Fibroblast of the conjunctiva (primary cell): Measurements from ENCODE around the gene GET4.
"Not testable (repeated sequence)": the region's sequence is repeated elsewhere in the genome, so short reads cannot be mapped to it uniquely, and the experiment has no call there.

ENCODE experiments used
- DNase-seq: peaks from one replicate; pipeline ENCODE4 v3.0.0-alpha.2; 2010; ENCODE audit warnings: low read depth

GET4 gene

DNA sequence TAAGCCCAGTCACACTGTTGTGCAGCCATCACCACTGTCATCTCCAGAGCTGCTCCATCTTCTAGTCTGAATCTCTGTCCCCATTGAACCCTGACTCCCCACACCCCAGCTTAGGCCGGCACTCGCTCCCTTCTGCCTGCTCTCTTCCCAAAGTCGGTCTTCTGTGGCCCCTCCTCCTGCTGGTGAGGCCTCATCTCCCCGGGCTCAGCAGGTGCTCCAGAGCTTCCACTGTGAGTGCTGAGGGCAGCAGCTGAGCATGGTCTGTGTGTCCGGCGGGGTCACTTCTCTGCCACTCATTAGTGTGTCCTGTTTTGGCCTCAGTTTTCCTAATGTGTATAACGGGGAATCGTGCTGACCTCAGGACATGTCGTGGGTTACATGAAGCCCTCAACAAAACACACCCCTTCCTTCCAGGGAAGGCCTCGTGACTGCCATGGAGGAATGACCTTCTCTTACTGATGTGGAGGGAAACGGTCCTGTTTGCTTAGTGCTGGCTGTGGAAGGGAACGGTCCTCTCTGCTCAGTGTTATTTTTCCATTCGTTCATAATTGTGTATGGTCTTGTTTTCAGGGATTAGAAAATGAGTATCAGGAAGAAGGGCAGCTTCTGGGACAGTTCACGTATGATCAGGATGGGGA is 4.3 kb upstream of the GET4 start:
- DNase-seq, result no peak

DNA sequence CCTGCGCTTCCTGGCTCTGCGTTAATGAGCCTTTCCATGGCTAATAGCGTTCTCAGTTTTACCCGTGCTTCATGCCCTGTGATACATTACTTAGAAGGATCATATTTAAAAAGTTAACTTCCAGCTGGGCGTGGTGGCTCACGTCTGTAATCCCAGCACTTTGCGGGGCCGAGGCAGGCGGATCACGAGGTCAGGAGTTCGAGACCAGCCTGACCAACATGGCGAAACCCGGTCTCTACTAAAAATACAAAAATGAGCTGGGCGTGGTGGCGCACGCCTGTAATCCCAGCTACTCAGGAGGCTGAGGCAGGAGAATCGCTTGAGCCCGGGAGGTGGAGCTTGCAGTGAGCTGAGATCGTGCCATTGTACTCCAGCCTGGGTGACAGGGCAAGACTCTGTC is 3.7 kb upstream of the GET4 start:
- DNase-seq, result not testable (repeated sequence)

DNA sequence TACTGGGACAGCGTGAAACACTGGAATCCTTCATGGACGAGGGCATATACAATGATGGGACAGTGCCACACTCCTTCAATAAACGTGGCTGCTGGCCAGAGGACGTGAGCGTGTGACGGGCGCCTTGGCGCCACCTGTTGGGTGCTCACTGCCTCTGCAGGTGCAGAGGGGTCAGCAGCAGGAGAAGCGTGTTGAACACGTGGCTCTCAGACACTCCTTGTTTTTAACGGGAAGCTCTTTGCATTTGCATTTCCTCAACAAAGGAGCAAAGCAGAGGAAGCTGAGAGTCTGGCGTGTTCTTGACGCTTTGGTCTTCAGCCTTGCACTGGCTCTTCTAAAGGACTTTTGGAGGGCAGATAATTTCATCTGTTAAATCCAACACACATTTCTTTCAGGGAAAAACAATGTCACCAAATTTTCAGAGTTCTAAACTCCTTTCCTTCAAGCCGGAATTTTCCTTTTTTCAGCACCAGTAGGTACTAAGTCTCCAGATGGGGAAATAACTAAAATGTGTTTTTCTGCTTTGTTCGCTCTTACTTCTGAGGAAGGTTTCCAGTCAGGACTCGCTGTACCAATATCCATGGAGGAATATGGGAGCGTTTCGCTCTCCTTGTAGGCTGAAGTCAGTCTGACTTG is 2.9 kb upstream of the GET4 start:
- peak; percentile 73 for DNase-seq

DNA sequence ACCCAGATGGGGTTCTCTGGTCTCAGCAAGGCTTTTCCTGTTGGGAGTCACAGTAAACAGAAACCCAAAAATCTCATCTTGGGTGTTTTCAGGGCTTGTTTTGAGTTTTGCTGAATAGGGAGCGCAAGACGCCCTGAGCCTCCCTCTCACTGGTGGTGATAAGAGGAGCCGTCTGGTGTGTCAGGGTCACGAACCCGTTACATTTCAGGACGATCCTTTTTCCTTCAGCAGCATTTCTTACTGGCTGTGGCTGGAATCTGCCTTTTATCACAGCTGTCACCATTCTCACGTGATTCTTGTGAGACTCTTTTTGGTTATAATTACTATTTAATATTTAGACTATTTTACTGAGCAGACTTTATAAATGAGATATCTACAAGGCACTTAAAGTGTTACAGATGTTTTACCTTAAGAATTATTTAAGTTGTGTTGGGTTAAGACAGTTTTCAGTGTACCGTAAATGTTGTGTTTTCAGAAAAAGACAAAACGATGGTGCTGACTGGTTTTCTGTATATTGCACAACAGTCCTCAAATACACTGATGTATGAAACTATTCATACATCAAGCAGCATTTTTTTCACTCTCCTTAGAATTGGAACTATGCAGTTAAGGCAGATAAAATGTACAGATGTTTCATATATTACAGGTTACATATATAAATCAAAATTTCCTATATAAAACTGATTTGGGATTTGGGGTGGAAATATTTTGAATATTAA is 2.2 kb upstream of the GET4 start:
- no peak for DNase-seq

DNA sequence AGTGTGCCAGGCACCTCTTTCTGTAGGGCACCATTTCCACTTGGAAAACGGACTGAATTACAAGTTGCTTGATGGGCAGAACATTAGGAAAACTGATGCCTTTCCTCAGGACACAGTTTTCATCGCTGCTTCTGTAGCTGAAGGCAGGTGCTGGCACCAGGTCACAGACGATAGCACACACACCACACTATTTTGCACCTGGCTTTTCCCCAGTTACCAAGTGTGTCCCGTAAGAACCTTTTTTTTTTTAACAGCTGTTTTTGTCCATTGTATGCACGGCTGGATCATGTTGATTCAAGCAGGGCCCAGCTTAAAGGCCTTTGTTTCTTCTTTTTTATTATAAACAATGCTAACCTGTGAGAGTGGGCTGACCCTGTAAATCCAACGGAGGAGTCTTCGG is 1.3 kb upstream of the GET4 start:
- DNase-seq, result no peak

DNA sequence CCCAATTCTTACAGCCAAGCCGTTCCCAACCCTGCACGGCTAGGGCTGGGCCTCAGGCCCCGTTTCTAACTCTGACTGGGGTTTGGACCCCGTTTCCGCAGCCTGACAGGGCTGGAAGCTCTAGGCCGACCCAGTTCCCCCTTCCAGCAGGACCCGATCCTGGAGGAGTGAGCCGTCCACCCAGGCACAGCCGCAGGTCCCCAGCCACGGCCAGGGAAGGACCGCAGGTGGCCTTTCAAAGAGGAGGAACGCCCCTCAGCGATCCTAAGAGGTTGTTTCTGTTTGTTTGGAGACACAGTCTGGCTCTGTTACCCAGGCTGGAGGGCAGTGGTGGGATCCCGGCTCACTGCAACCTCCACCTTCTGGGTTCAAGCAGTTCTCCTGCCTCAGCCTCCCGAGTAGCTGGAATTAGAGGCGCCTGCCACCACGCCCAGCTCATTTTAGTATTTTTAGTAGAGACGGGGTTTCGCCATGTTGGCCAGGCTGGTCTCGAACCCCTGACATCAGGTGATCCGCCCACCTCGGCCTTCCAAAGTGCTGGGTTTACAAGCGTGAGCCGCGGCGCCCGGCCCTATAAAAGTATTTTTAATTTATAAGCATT is 778 bp upstream of the GET4 start:
- DNase-seq, result no peak

DNA sequence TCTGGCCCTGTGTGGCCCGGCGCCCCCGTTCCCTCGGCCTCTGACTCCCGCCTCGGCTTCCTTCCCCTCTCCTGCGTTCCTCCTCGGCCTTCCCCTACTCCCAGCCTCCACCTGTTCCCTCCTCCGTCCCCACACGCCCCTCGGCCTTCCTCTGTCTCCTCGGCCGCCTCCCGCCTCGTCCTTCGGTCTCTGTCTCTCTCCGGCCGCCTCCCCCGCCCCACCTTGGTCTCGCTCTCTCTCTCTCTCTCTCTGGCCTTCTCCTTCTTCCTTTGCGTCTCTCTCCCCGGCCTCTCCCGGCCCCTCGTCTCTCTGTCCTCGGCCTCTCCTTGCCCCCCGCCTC is 588 bp downstream of the GET4 start:
- DNase-seq, result no peak

DNA sequence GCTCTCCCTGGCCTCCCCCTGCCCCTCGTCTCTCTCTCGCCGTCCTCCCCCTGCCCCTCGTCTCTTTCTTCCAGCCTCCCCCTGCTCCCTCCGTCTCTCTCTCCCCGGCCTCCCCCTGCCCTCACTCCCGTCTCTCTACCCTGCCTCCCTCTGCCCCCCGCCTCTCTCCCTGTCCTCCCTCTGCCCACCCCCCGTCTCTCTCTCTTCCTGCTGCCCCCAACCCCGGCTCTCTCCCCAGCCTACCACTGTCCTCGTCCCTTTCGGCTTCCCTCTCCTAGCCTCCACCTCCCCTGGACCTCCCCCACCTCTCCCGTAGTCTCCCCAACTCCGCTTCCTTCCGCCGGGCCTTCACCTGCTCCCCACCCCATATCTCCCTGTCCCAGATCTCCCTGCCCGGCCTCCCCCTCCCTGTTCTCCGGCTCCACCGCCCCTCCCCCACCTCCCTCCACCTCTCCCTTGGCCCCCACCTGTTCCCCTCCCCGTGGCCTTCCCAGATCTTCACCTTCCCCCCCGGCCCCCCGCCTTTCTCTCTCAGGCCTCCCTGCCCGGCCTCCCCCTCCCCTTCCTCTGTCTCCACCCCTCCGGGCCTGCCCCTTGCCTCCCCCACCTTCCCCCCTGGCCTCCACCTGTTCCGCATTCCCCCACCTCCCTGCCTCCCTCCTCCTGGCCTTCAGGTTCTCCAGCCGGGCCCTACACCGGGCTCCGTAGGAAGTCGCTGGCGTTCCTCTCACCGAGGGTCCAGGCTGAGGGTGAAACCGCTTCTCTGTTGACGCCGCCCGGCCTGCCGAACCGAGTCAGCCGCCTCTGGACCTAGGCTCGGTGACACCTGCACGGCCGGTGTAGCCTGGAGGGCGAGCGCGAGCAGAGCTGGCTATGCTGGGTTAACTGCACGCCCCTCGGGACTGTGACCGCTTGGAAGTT is 1.2 kb downstream of the GET4 start:
- no peak for DNase-seq

DNA sequence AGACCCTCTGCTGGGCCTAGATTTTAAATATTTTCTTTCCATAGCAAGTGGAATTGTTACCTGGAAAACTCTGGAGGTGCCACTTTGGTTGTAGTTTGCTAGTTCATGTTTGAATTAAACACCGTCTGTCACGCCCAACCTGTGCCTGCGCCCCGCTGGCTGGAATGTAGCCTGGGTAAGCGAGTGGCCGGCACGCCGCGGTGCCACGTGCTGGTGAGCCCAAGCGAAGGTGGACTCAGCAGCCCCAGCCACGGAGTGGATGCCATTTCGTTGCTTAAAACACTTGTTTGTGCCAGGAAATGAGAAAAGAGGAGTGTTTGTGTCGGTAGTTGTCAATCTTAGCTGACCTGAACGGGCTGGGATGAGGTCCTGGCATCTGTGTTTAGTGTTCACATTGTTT is 2.7 kb downstream of the GET4 start:
- DNase-seq, result no peak

DNA sequence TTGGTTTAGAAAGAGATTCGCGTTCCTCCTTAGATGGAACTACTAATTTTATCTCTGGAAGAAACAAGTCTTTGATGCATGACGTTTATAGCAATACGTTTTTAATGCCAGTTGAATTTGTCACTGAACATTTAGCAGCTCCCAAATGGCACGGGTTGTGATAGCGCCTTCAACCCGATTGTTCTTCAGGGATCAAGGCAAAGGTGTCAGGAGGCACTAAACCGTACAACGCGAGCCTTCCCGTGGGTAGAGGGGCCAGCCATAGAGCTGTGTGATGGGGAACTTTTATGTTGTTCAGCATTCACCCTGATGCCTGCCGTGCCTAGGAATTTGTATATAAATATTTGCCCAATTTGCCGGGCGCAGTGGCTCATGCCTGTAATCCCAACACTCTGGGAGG is 3.4 kb downstream of the GET4 start:
- DNase-seq, result no peak

DNA sequence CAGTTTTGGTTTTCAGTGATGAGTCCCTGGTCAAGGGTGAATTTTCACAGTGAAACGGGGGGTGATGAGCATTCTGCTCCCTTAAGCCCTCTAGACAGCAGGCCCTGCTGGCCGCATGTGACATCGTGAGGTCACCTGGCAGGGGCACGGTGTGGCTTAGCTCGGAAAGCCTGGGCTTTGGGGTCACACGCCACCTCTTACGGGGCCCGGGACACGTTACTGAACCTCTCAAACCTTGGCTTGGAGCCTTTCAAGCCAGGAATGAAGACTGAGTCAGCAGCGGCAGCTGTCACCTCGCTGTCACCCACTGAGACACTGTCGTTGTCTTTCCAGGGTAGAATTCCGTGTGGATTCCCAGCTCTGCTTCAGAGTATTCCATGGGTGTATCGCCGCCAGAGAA is 4.1 kb downstream of the GET4 start:
- DNase-seq, result no peak

DNA sequence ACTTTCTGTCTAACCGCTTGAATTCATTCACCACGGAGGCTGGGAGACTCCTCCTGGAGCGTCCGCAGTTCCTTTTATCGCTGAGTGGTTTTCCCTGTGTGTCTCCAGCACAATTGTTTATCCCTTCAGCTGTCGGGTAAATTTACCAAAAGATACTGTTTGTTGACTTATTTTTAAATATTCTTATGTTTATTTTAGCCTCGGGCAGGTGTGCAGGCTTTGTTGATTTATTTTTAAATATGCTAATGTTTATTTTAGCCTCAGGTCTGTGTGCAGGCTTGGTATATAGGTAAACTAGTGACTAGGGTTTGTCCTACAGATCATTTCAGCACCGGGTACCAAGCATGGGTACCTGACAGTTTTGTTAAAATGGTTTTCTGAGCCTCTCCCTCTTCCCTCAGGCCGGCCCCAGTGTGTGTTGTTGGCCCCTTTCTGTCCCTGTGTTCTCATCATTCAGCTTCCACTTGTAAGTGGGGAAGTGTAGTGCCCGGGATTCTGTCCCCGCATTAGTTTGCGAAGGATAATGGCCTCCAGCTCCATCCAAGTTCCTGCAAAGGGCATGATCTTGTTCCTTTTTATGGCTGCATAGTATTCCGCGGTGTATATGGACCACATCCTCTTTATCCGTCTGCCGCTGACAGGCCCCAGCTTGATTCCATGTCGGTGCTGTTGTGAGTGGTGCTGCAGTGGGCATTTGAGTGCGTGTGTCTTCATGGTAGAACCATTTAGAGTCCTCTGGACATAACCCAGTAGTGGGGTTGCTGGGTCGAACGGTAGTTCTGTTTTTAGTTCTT is 5.3 kb downstream of the GET4 start:
- no peak for DNase-seq

DNA sequence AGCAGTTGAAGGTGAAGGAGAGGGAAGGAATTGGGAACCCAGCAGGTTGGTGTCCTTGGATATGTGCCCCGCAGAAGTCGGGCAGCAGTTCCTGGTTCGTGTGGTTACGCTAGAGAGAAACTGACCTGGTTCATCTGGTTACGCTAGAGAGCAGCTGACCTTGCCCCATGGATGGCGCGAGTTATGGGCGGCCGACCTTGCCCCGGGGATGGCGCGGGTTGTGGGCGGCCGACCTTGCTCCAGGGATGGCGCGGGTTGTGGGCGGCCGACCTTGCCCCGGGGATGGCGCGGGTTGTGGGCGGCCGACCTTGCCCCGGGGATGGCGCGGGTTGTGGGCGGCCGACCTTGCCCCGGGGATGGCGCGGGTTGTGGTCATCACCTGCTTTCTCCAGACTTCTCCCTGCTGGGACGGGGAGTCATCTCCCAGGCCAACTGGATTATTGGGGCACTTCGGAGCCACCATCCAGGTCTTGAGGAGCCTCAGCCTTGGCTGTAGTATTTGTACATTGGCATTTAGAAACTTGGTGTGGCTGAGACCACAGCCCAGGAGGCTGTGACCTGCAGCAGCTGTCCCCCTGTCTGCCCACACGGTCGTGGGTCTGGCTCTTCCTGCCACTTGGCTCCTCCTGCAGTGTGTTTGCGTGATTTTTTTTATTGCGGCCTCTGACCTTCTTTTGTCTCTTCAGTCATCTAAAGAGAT is 6.1 kb downstream of the GET4 start:
- DNase-seq, result no peak

DNA sequence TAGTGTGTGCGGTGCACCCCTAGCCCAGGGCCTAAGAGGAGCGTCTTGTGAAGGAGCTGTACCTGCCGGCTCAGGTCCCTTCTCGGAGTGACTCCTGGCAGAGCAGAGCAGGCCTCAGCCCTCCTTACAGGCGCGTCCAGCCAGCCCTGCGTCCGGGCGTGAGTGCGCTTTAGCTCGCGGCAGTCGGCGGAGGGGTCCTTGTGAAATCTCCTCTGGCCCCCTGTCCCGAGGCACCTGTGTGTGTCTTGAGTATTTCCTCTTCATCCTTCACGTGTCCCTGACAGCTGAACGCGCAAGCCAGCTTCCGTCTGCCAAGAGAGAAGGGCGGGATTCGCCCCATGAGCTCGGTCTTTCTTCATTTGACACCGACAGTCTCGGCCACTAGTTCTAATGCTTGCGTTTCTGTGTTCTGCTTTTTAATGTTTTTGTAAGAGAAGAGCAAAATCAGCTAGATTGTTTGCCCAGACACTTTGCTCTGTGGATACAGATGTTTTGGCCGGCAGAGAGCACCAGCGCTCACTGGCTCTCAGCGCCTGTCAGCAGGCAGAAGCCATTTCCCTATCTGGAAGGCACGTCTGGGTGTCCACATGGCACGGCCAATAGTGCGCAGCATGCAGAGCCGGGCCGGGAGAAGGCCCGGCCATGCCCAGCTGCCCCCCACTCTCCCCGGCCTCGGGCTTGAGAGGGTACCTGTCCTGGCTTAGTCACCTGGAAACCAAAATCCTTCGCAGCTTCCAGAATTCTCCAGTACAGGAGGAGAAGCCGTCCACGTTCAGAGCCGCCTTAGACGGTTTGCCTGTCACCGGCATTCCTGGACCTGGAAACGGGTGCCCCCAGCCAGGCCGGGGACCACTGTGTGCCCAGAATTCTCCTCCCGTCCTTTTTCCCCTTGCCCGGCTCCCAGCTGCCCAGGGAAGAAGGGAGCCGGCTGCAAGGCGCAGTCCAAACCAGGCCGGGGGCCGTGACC is 7.0 kb downstream of the GET4 start:
- DNase-seq, result no peak

DNA sequence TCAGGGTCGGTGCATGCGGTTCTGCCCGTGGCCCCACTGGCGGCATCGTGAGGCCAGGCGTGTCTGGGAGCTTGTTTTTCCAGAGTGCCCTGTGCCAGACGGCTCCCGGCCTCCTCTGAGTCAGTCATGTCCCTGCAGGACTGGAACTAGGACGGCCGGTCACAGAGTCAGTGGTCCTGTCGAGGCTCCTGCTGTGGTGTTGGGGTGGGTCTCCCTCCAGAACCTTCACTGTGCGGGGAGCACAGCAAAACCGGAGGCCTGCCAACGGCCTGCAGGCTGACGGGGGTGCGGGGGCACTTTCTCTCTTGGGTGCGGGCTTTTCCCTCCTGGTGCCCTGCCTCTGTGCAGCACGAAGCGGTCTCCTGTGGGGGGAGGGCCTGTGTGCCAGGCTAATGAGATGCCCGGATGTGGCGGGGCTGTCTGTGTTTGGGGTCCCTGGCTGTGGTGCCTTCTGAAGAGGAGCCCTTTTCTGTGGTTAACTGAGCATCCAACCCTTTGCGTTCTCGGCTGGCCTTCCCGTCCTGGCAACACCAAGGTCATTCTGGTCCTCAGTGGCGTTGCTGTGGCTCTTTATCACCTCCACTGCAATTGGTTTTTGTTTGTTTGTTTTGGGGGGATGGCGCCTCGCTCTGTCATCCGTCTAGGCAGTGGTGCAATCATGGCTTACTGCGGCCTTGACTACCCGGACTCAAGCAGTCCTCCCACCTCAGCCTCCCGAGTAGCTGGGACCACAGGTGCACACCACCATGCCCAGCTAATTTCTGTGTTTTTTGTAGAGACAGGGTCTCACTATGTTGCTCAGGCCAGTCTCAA is 8.0 kb downstream of the GET4 start:
- DNase-seq, result no peak

DNA sequence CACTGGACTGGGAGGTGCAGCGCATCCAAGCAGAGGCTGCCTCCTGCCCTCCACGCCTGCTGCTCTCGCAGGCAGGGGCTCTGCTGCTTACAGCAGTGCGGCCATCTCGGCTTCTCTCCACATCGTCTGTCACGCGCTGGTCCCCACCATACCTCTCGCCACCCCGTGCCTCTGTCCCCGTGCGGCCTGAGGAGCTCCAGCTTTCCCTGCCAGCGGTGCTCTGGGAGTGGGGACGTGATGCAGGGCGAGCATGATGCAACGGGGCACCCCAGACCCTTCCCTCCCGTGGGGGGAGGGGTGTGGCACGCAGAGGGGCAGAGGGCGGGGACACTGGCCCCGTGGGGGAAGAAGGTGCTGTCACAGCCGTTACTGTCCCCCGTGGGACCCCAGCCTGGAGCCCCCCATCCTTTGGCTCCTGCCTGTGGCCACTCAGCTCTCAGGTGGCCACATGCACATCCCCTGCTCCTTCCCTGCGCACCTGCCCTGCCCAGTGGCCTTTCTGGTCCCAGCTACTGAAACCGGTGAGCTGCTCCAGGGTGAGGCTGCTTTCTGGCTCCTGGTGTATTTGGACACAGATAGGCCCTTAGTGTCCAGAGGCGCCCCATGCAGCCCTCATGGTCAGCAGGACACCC is 9.0 kb downstream of the GET4 start:
- DNase-seq, result no peak

DNA sequence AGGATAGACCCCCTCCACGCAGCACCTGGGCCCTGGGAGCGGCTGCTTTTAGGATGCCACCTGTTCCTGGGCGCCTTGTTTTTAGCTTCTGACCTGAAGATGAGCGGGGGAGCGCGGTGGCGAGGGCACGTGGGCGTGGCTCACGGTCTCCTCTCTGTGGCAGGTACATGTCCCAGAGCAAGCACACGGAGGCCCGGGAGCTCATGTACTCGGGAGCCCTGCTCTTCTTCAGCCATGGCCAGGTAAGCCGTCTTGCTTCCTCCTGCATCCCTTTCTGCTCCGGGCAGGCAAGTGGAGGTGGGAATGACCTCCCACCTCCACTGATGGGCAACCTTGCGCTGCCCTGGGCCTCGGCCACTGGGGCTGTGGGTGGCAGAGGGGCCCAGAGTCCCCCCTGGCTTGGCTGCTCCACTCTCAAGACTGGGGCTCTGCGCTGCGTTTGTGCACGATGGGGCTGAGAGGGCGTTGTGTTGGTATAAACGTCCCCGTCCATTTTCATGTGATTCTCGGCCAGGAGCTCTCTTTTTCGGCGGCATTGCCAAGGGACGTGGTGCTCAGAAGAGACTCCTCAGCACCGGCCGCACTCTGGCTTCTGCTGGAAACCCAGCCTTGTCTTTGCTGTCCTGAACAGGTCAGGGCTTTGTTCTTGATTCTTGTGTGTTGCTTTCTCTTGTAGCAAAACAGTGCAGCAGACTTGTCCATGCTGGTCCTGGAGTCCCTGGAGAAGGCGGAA is 9.7 kb downstream of the GET4 start:
- DNase-seq, result no peak
